HFF-Myc (cell line): ENCODE measurements around the gene USP14.

Source experiments
- DNase-seq: peaks from one replicate; pipeline ENCODE4 v3.0.0-alpha.2; 2011; ENCODE audit warnings: low read depth; ENCODE audit errors: extremely low read depth
- H3K4me3 ChIP-seq: replicated peaks from 2 replicates; pipeline ENCODE4 v1.5.1; 2011; ENCODE audit warnings: low read depth, mild to moderate bottlenecking, control low read depth, low read length
- TF ChIP-seq, protein P1 (sequence below): IDR thresholded peaks from 2 replicates; pipeline ENCODE4 v1.5.1; 2012; ENCODE audit warnings: mild to moderate bottlenecking, low read depth, low read length, control low read depth; ENCODE audit errors: missing control alignments

USP14 gene

DNA sequence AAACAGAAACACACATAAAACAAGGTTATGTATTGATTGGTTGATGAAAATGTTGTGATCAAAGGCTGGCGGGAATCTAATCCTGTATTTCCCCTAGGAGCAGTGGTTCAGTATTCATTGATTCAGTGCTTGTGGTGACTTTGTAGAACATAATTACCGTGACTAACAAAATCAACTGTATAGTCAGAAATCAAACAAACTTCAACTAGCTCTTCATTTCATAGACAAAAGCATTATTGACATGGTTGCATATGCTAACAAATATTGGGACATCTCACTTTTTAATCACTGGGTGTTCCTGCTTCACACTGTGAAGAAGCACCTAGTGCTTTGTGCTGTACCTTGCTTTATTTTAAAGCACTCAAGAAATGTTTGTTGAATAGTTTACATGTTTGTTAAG lies 41.4 kb downstream of the USP14 start:
- TF ChIP-seq, protein P1, sequence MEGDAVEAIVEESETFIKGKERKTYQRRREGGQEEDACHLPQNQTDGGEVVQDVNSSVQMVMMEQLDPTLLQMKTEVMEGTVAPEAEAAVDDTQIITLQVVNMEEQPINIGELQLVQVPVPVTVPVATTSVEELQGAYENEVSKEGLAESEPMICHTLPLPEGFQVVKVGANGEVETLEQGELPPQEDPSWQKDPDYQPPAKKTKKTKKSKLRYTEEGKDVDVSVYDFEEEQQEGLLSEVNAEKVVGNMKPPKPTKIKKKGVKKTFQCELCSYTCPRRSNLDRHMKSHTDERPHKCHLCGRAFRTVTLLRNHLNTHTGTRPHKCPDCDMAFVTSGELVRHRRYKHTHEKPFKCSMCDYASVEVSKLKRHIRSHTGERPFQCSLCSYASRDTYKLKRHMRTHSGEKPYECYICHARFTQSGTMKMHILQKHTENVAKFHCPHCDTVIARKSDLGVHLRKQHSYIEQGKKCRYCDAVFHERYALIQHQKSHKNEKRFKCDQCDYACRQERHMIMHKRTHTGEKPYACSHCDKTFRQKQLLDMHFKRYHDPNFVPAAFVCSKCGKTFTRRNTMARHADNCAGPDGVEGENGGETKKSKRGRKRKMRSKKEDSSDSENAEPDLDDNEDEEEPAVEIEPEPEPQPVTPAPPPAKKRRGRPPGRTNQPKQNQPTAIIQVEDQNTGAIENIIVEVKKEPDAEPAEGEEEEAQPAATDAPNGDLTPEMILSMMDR, result no peak
- no peak for DNase-seq
- H3K4me3 ChIP-seq, result no peak overlapping the region

DNA sequence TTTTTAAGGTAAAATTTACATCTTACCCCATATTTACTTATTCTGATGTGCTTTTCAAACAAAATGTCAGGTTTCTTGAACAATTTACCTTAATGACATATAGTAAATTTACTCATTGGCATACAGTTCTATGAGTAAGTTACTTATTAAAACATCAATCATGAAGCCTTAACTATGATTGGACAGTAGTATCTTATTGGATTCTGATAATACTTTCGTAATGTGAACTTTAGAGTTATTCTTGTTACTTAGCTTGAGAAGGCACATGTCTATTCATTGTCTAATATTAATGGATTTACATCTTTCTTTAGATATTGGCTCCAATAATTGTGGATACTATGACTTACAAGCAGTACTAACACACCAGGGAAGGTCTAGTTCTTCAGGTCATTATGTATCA lies 51.7 kb downstream of the USP14 start:
- no peak overlapping the region for H3K4me3 ChIP-seq
- DNase-seq, result no peak

DNA sequence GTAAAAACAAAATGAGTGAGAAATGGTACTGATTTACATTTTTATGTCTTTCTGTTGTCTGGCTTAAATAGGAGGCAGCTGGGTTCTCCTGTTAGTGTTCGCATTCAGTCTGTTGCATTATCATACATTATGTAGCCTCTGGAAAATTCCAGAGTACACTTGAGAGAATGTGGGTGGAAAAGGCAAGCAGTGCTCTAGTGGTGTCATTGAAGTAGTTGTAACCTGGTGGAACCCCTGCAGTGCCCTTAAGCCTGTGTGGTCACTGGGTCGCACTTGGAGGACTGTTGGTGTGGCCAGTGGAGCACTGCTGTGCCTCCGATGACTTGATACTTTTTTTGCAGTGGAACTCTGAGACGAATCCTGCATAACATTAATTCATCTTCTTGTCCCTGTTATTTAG lies 52.4 kb downstream of the USP14 start:
- TF ChIP-seq, protein P1, result no peak
- DNase-seq, result no peak
- no peak overlapping the region for H3K4me3 ChIP-seq

More for the DNA sequence above, 51.7 kb downstream of the USP14 start:
- TF ChIP-seq, protein P1, result no peak

DNA sequence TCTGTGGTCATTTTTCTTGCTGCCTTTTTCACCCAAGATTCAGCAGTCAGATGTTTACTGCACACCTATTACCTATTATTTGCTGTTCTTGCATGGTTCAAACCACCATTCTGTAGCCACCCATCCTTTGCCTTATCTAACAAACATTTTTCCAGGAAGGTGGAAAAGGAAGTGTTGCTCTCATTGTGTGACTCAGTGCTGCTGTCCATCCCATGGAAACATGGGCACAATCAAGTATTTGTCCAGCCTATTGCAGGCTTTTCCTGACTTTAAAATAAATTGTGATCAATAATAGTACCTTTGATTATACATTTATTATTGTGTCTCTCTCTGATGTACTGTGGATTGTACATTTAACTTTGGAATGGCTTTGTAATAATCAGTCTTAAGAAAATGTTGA lies 53.2 kb downstream of the USP14 start:
- TF ChIP-seq, protein P1, result no peak
- no peak for DNase-seq
- no peak overlapping the region for H3K4me3 ChIP-seq

DNA sequence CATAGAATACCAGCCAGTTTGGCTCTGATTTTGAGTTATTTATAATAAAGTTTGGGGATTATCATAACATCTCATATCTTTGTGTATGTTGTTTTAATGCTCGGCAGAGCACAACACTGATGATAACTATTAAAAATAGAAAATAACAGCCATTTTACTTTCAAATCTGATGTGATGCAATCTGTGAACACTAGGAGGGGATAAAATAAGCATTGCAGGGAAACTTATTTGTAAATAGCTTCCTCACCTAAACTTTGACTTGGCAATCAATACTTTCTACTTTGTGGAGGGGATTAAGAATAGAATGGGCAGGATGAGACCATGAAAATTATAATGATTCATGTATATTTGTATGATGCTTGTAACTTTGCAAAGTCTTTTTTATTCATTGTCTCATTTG lies 54.4 kb downstream of the USP14 start:
- TF ChIP-seq, protein P1, result no peak
- no peak overlapping the region for H3K4me3 ChIP-seq
- DNase-seq, result no peak

DNA sequence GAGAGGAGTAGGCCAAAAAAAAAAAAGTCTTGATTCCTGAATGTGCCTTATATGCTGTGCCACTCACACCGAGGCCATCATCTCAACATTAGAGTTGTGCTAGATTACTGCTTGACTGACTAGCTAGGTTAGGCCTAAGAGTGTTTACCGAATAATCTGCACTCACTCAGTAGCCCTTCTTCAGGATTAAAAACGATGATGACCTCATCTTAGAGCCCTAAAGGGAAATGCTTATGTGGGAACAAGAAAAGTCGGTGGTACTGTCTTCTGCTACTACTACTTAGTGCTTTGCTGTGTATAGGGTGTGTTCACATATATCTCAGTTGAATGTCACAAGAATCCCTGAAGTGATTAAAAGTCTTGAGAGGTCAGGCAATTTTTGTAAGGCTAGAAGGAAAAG lies 55.1 kb downstream of the USP14 start:
- DNase-seq, result no peak
- no peak overlapping the region for H3K4me3 ChIP-seq
- TF ChIP-seq, protein P1, result no peak

DNA sequence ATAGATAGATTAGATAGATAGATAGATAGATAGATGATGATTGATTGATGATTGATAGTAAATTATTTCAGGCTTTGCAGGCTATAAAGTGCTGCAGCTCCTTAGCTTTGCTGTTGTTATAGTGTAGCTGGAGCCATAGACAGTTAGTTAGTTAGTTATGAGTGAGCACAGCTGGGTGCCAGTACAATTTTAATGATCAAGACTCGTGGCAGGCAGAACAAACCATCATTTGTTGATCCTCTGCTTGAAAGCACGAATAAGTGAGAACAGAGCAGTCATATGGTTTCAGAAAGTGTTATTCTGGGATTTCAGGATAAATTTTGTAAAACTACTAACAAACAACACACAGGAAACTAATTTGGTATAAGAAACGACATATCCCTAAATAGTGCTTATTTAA lies 55.6 kb downstream of the USP14 start:
- TF ChIP-seq, protein P1, result no peak
- no peak for DNase-seq
- no peak overlapping the region for H3K4me3 ChIP-seq
